A549 (cell line): Measurements from ENCODE around the gene ARVCF. TPM values are rescaled to one million over a fixed set of nuclear protein-coding genes. Genes with fewer than 3 reads are reported as not detected.

Source experiments
- ATAC-seq, 2 experiments: fragments of 200-7000 bp in 1 of 2; fragments of >200 bp in 1 of 2; cut with Nextera tagmentation in 1 of 2; cut with Tn5 transposase in 1 of 2; 3 replicates each; pipeline versions ENCODE4 v1.8.0 to v1.9.1; 2018 to 2020; ENCODE audit warnings: mild to moderate bottlenecking in 1 of 2, moderate library complexity in 1 of 2
- CTCF ChIA-PET: fragments of 300-600 bp; sonication (Branson Sonifier 250); formaldehyde crosslinking; extraction: SDS; loops from one replicate; lab custom pipeline; 2021; ENCODE audit warnings: antibody characterized with exemption, inconsistent platforms; lab: Yijun Ruan, JAX
- POLR2A ChIA-PET: fragments of 350-600 bp; formaldehyde crosslinking; extraction: SDS; loops from one replicate; lab custom pipeline; 2021; ENCODE audit warnings: antibody characterized with exemption, inconsistent platforms; lab: Yijun Ruan, JAX
- DNase-seq, 2 experiments: peaks; one replicate each; pipeline versions ENCODE4 v3.0.0 to v3.0.0-alpha.2; 2011 to 2016; ENCODE audit warnings: low read depth in 1 of 2, low spot score in 1 of 2
- FAIRE-seq: peaks from 2 replicates; lab custom pipeline; 2011; peaks lifted over from hg19 to GRCh38; lab: Jason Lieb, UNC
- H3K27ac ChIP-seq, 2 experiments: fragments of >200 bp; sonication (Bioruptor Twin); formaldehyde crosslinking; 3 replicates each; pipeline ENCODE4 v1.5.1; 2016 to 2017
- H3K4me1 ChIP-seq: fragments of >200 bp; sonication (Bioruptor Twin); formaldehyde crosslinking; 3 replicates; pipeline ENCODE4 v1.6.1; 2016
- H3K4me2 ChIP-seq: fragments of >200 bp; sonication (Bioruptor Twin); formaldehyde crosslinking; 3 replicates; pipeline ENCODE4 v1.6.1; 2016
- H3K4me3 ChIP-seq: fragments of >200 bp; sonication (Bioruptor Twin); formaldehyde crosslinking; 3 replicates; pipeline ENCODE4 v1.5.1; 2016
- H3K9me3 ChIP-seq: fragments of >200 bp; sonication (Bioruptor Twin); formaldehyde crosslinking; 3 replicates; pipeline ENCODE4 v1.6.1; 2016
- ATOH8 ChIP-seq: fragments of 250-450 bp; sonication (Bioruptor Pico); IDR thresholded peaks from 2 replicates; pipeline ENCODE4 v1.5.0; 2020; ENCODE audit warnings: low read depth, mild to moderate bottlenecking, moderate library complexity
- BCL3 ChIP-seq: fragments of >200 bp; sonication (Bioruptor Twin); formaldehyde crosslinking; IDR thresholded peaks from 3 replicates; pipeline ENCODE4 v1.6.1; 2016
- CBX2 ChIP-seq: fragments of 200-600 bp; sonication (generic); IDR thresholded peaks from 2 replicates; pipeline ENCODE4 v1.6.1; 2016; ENCODE audit warnings: low read depth, mild to moderate bottlenecking, borderline replicate concordance
- CHD4 ChIP-seq: fragments of 200-600 bp; sonication (generic); IDR thresholded peaks from 2 replicates; pipeline ENCODE4 v1.6.1; 2016; ENCODE audit warnings: antibody characterized with exemption, mild to moderate bottlenecking, borderline replicate concordance
- CTCF ChIP-seq: fragments of >200 bp; sonication (Bioruptor Twin); formaldehyde crosslinking; IDR thresholded peaks from 3 replicates; pipeline ENCODE4 v1.5.1; 2016
- EHF ChIP-seq: fragments of 250-450 bp; sonication (Bioruptor Pico); IDR thresholded peaks from 2 replicates; pipeline ENCODE4 v1.5.0; 2020; ENCODE audit warnings: mild to moderate bottlenecking
- EHMT2 ChIP-seq: fragments of 200-600 bp; sonication (generic); IDR thresholded peaks from 2 replicates; pipeline ENCODE4 v1.6.1; 2016; ENCODE audit warnings: antibody characterized with exemption, low read depth, mild to moderate bottlenecking, moderate library complexity
- ELK1 ChIP-seq: fragments of 150-350 bp; IDR thresholded peaks from 2 replicates; pipeline ENCODE4 v1.6.1; 2014; ENCODE audit warnings: low read depth, mild to moderate bottlenecking, low read length
- EP300 ChIP-seq, 2 experiments: fragments of >200 bp; sonication (Bioruptor Twin); formaldehyde crosslinking; IDR thresholded peaks; 2 replicates in 1 of 2; 3 replicates in 1 of 2; pipeline ENCODE4 v1.6.1; 2016 to 2017
- FOSB ChIP-seq: fragments of 250-450 bp; sonication (Bioruptor Pico); IDR thresholded peaks from 2 replicates; pipeline ENCODE4 v1.5.0; 2020; ENCODE audit warnings: mild to moderate bottlenecking, moderate library complexity
- FOSL2 ChIP-seq, 2 experiments: fragments of 450-650 bp in 1 of 2; fragments of >200 bp in 1 of 2; sonication (Bioruptor Twin) in 1 of 2; formaldehyde crosslinking; IDR thresholded peaks; 2 replicates each; pipeline versions ENCODE4 v1.5.0 to v1.6.1; 2016 to 2020; ENCODE audit warnings: mild to moderate bottlenecking in 1 of 2, moderate library complexity in 1 of 2
- FOXS1 ChIP-seq: fragments of 250-450 bp; sonication (Bioruptor Pico); IDR thresholded peaks from 2 replicates; pipeline ENCODE4 v1.5.0; 2020; ENCODE audit warnings: mild to moderate bottlenecking, moderate library complexity
- HDAC2 ChIP-seq: fragments of 200-600 bp; sonication (generic); IDR thresholded peaks from 2 replicates; pipeline ENCODE4 v1.6.1; 2016
- HOXA7 ChIP-seq: fragments of 250-450 bp; sonication (Bioruptor Pico); IDR thresholded peaks from 2 replicates; pipeline ENCODE4 v1.5.0; 2020; ENCODE audit warnings: mild to moderate bottlenecking, moderate library complexity
- JUNB ChIP-seq: fragments of >200 bp; sonication (Bioruptor Twin); formaldehyde crosslinking; IDR thresholded peaks from 2 replicates; pipeline ENCODE4 v1.6.1; 2016
- KDM1A ChIP-seq: fragments of 200-600 bp; sonication (generic); IDR thresholded peaks from 2 replicates; pipeline ENCODE4 v1.6.1; 2016; ENCODE audit warnings: low read depth, mild to moderate bottlenecking
- MAFK ChIP-seq: fragments of 450-650 bp; IDR thresholded peaks from 2 replicates; pipeline ENCODE4 v1.6.1; 2014; ENCODE audit not compliant: partially characterized antibody
- MAZ ChIP-seq: fragments of 150-350 bp; IDR thresholded peaks from 2 replicates; pipeline ENCODE4 v1.6.1; 2014; ENCODE audit warnings: antibody characterized with exemption, low read depth, low read length, borderline replicate concordance
- NFE2L2 ChIP-seq: fragments of 150-350 bp; conservative IDR thresholded peaks from 2 replicates; pipeline ENCODE4 v1.6.1; 2014; ENCODE audit warnings: low read length
- NPAS2 ChIP-seq: fragments of 250-450 bp; sonication (Bioruptor Pico); IDR thresholded peaks from 2 replicates; pipeline ENCODE4 v1.8.0; 2022; ENCODE audit warnings: mild to moderate bottlenecking, moderate library complexity, borderline replicate concordance
- NR3C1 ChIP-seq: fragments of >200 bp; sonication (Bioruptor Twin); formaldehyde crosslinking; IDR thresholded peaks from 3 replicates; pipeline ENCODE4 v1.6.1; 2017
- PHF8 ChIP-seq: fragments of 200-600 bp; sonication (generic); IDR thresholded peaks from 2 replicates; pipeline ENCODE4 v1.6.1; 2016; ENCODE audit warnings: low read depth, mild to moderate bottlenecking, antibody characterized with exemption, moderate library complexity, borderline replicate concordance
- RFX5 ChIP-seq: fragments of 450-650 bp; IDR thresholded peaks from 2 replicates; pipeline ENCODE4 v1.7.1; 2014; ENCODE audit warnings: antibody characterized with exemption, mild to moderate bottlenecking, moderate library complexity
- SMC3 ChIP-seq: fragments of >200 bp; sonication (Bioruptor Twin); formaldehyde crosslinking; IDR thresholded peaks from 3 replicates; pipeline ENCODE4 v1.6.1; 2018; ENCODE audit warnings: inconsistent platforms
- SREBF2 ChIP-seq: fragments of 450-650 bp; IDR thresholded peaks from 2 replicates; pipeline ENCODE4 v1.6.1; 2014; ENCODE audit warnings: mild to moderate bottlenecking, moderate library complexity
- TP53 ChIP-seq: fragments of 250-450 bp; sonication (Bioruptor Pico); IDR thresholded peaks from 2 replicates; pipeline ENCODE4 v1.5.0; 2021; ENCODE audit warnings: mild to moderate bottlenecking, moderate library complexity
- ZNF302 ChIP-seq: fragments of 250-450 bp; sonication (Bioruptor Pico); IDR thresholded peaks from 2 replicates; pipeline ENCODE4 v1.9.0; 2021; ENCODE audit warnings: inconsistent platforms, mild to moderate bottlenecking, moderate library complexity
- WGBS: methylation state at CpG from one replicate; pipeline ENCODE4 v1.1.6; 2017; ENCODE audit errors: missing lambda C conversion rate; 5-methylcytosine and 5-hydroxymethylcytosine counted together
- polyA plus RNA-seq, 4 experiments: library from polyadenylated mRNA; depleted of rRNA in 3 of 4; stranded (reverse); fragments of >200 nt; fragmentation: RNase III in 1 of 4; extraction: RNeasy Plus Mini Kit Qiagen cat#74134 plus additional on column Dnase treatment in 1 of 4; gene quantifications; 2 replicates in 3 of 4; 3 replicates in 1 of 4; pipeline ENCODE4 v1.2.3, GENCODE V29; 2011 to 2017
- TF ChIP-seq, protein P1 (sequence below): fragments of >200 bp; sonication (Bioruptor Twin); formaldehyde crosslinking; IDR thresholded peaks from 2 replicates; pipeline ENCODE4 v1.6.1; 2016

Gene ARVCF
- polyA plus RNA-seq, 2 of the 4 experiments (the other 2 are of a cell fraction), result 0.81 to 2.1 TPM

GRCh38 chr22:20038574-20038973, 22.0 kb upstream of the ARVCF start:
- DNase-seq, result no peak
- Histone ChIP-seq H3K27ac (no peak overlapping the region), H3K9me3 (no peaks in the 10 kb centered on the region), H3K4me1 (no peaks in the 10 kb centered on the region), H3K4me3 (no peak overlapping the region)
- no peak for ATAC-seq
- WGBS, result 100% methylated on average over 1 of the region's 7 CpGs
- FAIRE-seq, result no peak
- CTCF ChIA-PET, result interaction anchor here (0.6 kb wide), 1 partner anchor 31 kb away, joined by 5 read pairs; no protein-coding TSS in a partner anchor
- TF ChIP-seq SMC3 (no peak), FOXS1 (no peak), MAFK (no peak), PHF8 (no peak), HDAC2 (no peak), JUNB (no peak), CHD4 (no peak), HOXA7 (CRISPR knock-in tag) (no peak), CBX2 (no peak), NPAS2 (CRISPR knock-in tag) (no peak), NFE2L2 (no peak), ATOH8 (CRISPR knock-in tag) (no peak), KDM1A (no peak)
- TF ChIP-seq, protein P1, sequence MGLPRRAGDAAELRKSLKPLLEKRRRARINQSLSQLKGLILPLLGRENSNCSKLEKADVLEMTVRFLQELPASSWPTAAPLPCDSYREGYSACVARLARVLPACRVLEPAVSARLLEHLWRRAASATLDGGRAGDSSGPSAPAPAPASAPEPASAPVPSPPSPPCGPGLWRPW, result no peak
- TF ChIP-seq, all 56 proteins: peak for 0
- POLR2A ChIA-PET, result no interaction called here
- no peak overlapping the region for H3K4me2 ChIP-seq

DNA sequence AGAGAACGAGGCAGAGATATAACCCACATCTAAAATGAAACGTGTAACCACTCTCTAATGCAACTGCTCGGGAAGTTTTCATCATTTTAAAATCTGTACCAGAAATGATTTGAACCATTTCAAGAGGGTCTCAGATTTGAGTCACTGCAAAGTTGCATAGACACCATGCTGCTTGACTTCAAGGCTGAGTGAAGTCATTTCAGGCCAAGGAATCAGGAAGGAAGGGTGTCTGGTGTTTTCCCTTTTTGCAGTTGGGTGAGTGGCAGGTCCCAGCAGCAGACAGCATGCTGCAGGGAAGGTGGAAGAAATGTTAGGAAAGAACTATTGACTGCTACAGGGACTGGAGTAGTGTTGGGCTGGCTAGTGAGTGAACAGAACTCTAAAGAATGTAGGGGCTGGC, 20.8 kb upstream of the ARVCF start:
- Histone ChIP-seq H3K4me3 (no peak overlapping the region), H3K4me1 (no peaks in the 10 kb centered on the region), H3K27ac (no peak overlapping the region), H3K9me3 (no peaks in the 10 kb centered on the region), H3K4me2 (no peak overlapping the region)
- FAIRE-seq (no peak), DNase-seq (no peak), ATAC-seq (no peak)
- 81% methylated on average over 3 of the region's 3 CpGs for WGBS
- ChIA-PET CTCF (no interaction called here), POLR2A (no interaction called here)
- TF ChIP-seq, protein P1, result no peak
- TF ChIP-seq FOXS1 (no peak), EP300 (IDR thresholded peaks at IDR 0.05) (no peak), ZNF302 (CRISPR knock-in tag) (no peak), RFX5 (no peak), EHMT2 (no peak), SREBF2 (no peak), EHF (CRISPR knock-in tag) (no peak), NR3C1 (no peak), FOSB (CRISPR knock-in tag) (no peak), ELK1 (no peak), CTCF (no peak), MAZ (no peak), FOSL2 (IDR thresholded peaks at IDR 0.05) (no peak), FOSL2 (CRISPR knock-in tag; IDR thresholded peaks at IDR 0.05) (no peak), TP53 (CRISPR knock-in tag) (no peak), BCL3 (no peak), HDAC2 (no peak), ATOH8 (CRISPR knock-in tag) (no peak)
